HCT116 (cell line): ENCODE data around the gene SLC1A4. TPM values are rescaled to one million over a fixed set of nuclear protein-coding genes. Genes with fewer than 3 reads are reported as not detected.

Experiments
- ATAC-seq: fragments of 200-7000 bp; cut with Tn5 transposase; 2 replicates; pipeline ENCODE4 v1.9.1; 2020; ENCODE audit warnings: mild to moderate bottlenecking, moderate library complexity
- BruUV-seq: library from RNA; stranded (reverse); fragments of 400-500 nt; replicated peaks from 2 replicates; lab custom pipeline; 2021; lab: Mats Ljungman, UMichigan
- CTCF ChIA-PET: fragments of 300-600 bp; sonication (Branson Sonifier 250); formaldehyde crosslinking; loops from one replicate; lab custom pipeline; 2021; ENCODE audit warnings: antibody characterized with exemption; lab: Charles Lee
- POLR2A ChIA-PET: fragments of 300-600, 350-600 bp; sonication (Branson Sonifier 250); formaldehyde crosslinking; loops from one replicate; lab custom pipeline; 2021; ENCODE audit warnings: antibody characterized with exemption; lab: Charles Lee
- RAD21 ChIA-PET, 2 experiments: fragments of 300-600 bp; sonication (Branson Sonifier 250); formaldehyde crosslinking; loops; one replicate each; lab custom pipeline; 2023; ENCODE audit warnings: low total read pairs in 2 of 2; ENCODE audit not compliant: uncharacterized antibody in 2 of 2, unreplicated experiment in 2 of 2, low non-redundant PET in 1 of 2; lab: Charles Lee
- DNase-seq: peaks from one replicate; pipeline ENCODE4 v3.0.0-alpha.2; 2010; ENCODE audit warnings: low read depth, low spot score
- H2AFZ ChIP-seq: fragments of 200-600 bp; shearing (Covaris generic), sonication (generic); 2 replicates; pipeline ENCODE4 v1.6.1; 2017; ENCODE audit warnings: low read depth, mixed run types, mixed read lengths, antibody characterized with exemption, low read length; ENCODE audit not compliant: poor library complexity, severe bottlenecking
- H3K27ac ChIP-seq: 2 replicates; pipeline ENCODE4 v1.5.1; 2012; ENCODE audit warnings: low read depth, low read length
- H3K27me3 ChIP-seq: fragments of 200-600 bp; sonication (generic); 2 replicates; pipeline ENCODE4 v1.6.1; 2016; ENCODE audit warnings: mixed run types, low read length, mixed read lengths; ENCODE audit not compliant: insufficient read depth
- H3K36me3 ChIP-seq, 2 experiments: fragments of 200-500 bp in 1 of 2; fragments of 200-600 bp in 1 of 2; sonication (Bioruptor generic) in 1 of 2; sonication (generic) in 1 of 2; 2 replicates each; pipeline versions ENCODE4 v1.5.1 to v1.6.1; 2014 to 2016; ENCODE audit warnings: low read length in 2 of 2, inconsistent platforms in 1 of 2, mixed read lengths in 1 of 2, mixed run types in 1 of 2; ENCODE audit not compliant: insufficient read depth in 2 of 2, control insufficient read depth in 1 of 2
- H3K4me1 ChIP-seq, 2 experiments: fragments of 200-600 bp in 1 of 2; sonication (generic) in 1 of 2; 2 replicates each; pipeline versions ENCODE4 v1.5.1 to v1.6.1; 2012 to 2017; ENCODE audit warnings: low read length in 2 of 2, inconsistent platforms in 1 of 2, mild to moderate bottlenecking in 1 of 2, mixed read lengths in 1 of 2, mixed run types in 1 of 2, moderate library complexity in 1 of 2; ENCODE audit not compliant: insufficient read depth in 2 of 2, control insufficient read depth in 1 of 2
- H3K4me2 ChIP-seq: fragments of 200-600 bp; sonication (generic); 2 replicates; pipeline ENCODE4 v1.6.1; 2017; ENCODE audit warnings: mixed run types, low read length, mixed read lengths
- H3K4me3 ChIP-seq, 2 experiments: fragments of 200-600 bp in 1 of 2; sonication (generic) in 1 of 2; replicated peaks in 1 of 2; 2 replicates each; pipeline ENCODE4 v1.5.1; 2011 to 2016; ENCODE audit warnings: low read length in 2 of 2, control low read depth in 1 of 2, low read depth in 1 of 2, mild to moderate bottlenecking in 1 of 2, mixed read lengths in 1 of 2, mixed run types in 1 of 2
- H3K79me2 ChIP-seq: fragments of 200-600 bp; sonication (generic); 2 replicates; pipeline ENCODE4 v1.6.1; 2017; ENCODE audit warnings: mild to moderate bottlenecking, mixed run types, low read length, moderate library complexity, mixed read lengths; ENCODE audit not compliant: insufficient read depth
- H3K9ac ChIP-seq: fragments of 200-600 bp; sonication (generic); 2 replicates; pipeline ENCODE4 v1.6.1; 2016; ENCODE audit warnings: low read length, mixed read lengths
- H3K9me2 ChIP-seq: fragments of 200-600 bp; sonication (generic), shearing (Covaris generic); 2 replicates; pipeline ENCODE4 v1.6.1; 2017; ENCODE audit warnings: mixed run types, mild to moderate bottlenecking, moderate library complexity; ENCODE audit not compliant: insufficient read depth
- H3K9me3 ChIP-seq, 2 experiments: fragments of 200-500 bp in 1 of 2; fragments of 200-600 bp in 1 of 2; sonication (Bioruptor generic) in 1 of 2; sonication (generic) in 1 of 2; 2 replicates each; pipeline ENCODE4 v1.6.1; 2014 to 2017; ENCODE audit warnings: low read length in 2 of 2, mixed read lengths in 2 of 2, inconsistent platforms in 1 of 2, low read depth in 1 of 2, mild to moderate bottlenecking in 1 of 2, mixed run types in 1 of 2, moderate library complexity in 1 of 2; ENCODE audit not compliant: control insufficient read depth in 1 of 2, insufficient read depth in 1 of 2
- H4K20me1 ChIP-seq: fragments of 200-600 bp; sonication (generic), shearing (Covaris generic); 2 replicates; pipeline ENCODE4 v1.6.1; 2017; ENCODE audit warnings: mixed run types, mild to moderate bottlenecking, moderate library complexity; ENCODE audit not compliant: insufficient read depth
- CEBPB ChIP-seq: IDR thresholded peaks from 2 replicates; pipeline ENCODE4 v1.6.1; 2012; ENCODE audit warnings: low read depth
- EGR1 ChIP-seq: IDR thresholded peaks from 2 replicates; pipeline ENCODE4 v1.6.1; 2012; ENCODE audit warnings: low read depth
- ELF1 ChIP-seq: IDR thresholded peaks from 2 replicates; pipeline ENCODE4 v1.6.1; 2012; ENCODE audit warnings: low read depth, borderline replicate concordance
- EZH2 ChIP-seq: fragments of 200-600 bp; sonication (generic); IDR thresholded peaks from 2 replicates; pipeline ENCODE4 v1.6.1; 2017; ENCODE audit warnings: antibody characterized with exemption, mixed run types
- EZH2phosphoT487 ChIP-seq: fragments of 200-600 bp; IDR thresholded peaks from 2 replicates; pipeline ENCODE4 v1.6.1; 2018; ENCODE audit warnings: antibody characterized with exemption, borderline replicate concordance
- FOSL1 ChIP-seq: IDR thresholded peaks from 2 replicates; pipeline ENCODE4 v1.6.1; 2012; ENCODE audit warnings: low read depth
- POLR2A ChIP-seq: IDR thresholded peaks from 2 replicates; pipeline ENCODE4 v1.7.0; 2011; ENCODE audit warnings: borderline replicate concordance; ENCODE audit not compliant: insufficient read depth, insufficient read length; ENCODE audit errors: extremely low read depth
- POLR2AphosphoS5 ChIP-seq: IDR thresholded peaks from 2 replicates; pipeline ENCODE4 v1.6.1; 2011; ENCODE audit warnings: mild to moderate bottlenecking, low read depth, low read length, moderate library complexity
- RAD21 ChIP-seq: IDR thresholded peaks from 2 replicates; pipeline ENCODE4 v1.6.1; 2012; ENCODE audit warnings: low read depth, mild to moderate bottlenecking
- SP1 ChIP-seq: IDR thresholded peaks from 2 replicates; pipeline ENCODE4 v1.6.1; 2012; ENCODE audit warnings: low read depth
- ZBTB33 ChIP-seq: IDR thresholded peaks from 2 replicates; pipeline ENCODE4 v1.6.1; 2011; ENCODE audit warnings: mild to moderate bottlenecking, low read length, moderate library complexity; ENCODE audit not compliant: insufficient replicate concordance; ENCODE audit errors: extremely low read depth
- ZFX ChIP-seq: fragments of 450-650 bp; IDR thresholded peaks from 2 replicates; pipeline ENCODE4 v1.6.1; 2017
- ZNF274 ChIP-seq: fragments of 200-500 bp; sonication (Bioruptor generic); IDR thresholded peaks from 2 replicates; pipeline ENCODE4 v1.6.1; 2014; ENCODE audit warnings: mild to moderate bottlenecking, low read depth, low read length, inconsistent platforms
- intact Hi-C: fragments of 100-400 bp; cut with micrococcal nuclease; formaldehyde crosslinking; loops from 2 replicates; pipeline ENCODE4 v1.10.0; 2022
- total RNA-seq: library from RNA; stranded (reverse); gene quantifications from one replicate; pipeline ENCODE4 v1.2.1, GENCODE V29; 2021; ENCODE audit not compliant: unreplicated experiment
- TF ChIP-seq, protein P1 (sequence below): IDR thresholded peaks from 2 replicates; pipeline ENCODE4 v1.6.1; 2012; ENCODE audit warnings: low read depth
- TF ChIP-seq, protein P2 (sequence below), 3 experiments: fragments of 200-600 bp in 1 of 3; sonication (generic) in 1 of 3; IDR thresholded peaks in 2 of 3; conservative IDR thresholded peaks in 1 of 3; 2 replicates each; pipeline ENCODE4 v1.5.1; 2012 to 2017; ENCODE audit warnings: low read depth in 2 of 3, low read length in 2 of 3, antibody characterized with exemption in 1 of 3, borderline replicate concordance in 1 of 3, control low read depth in 1 of 3, mild to moderate bottlenecking in 1 of 3, mixed read lengths in 1 of 3, mixed run types in 1 of 3, moderate library complexity in 1 of 3; ENCODE audit not compliant: insufficient read depth in 1 of 3

The SLC1A4 gene
- total RNA-seq, 1 experiment from 2014 or later: 9.2 TPM

DNA sequence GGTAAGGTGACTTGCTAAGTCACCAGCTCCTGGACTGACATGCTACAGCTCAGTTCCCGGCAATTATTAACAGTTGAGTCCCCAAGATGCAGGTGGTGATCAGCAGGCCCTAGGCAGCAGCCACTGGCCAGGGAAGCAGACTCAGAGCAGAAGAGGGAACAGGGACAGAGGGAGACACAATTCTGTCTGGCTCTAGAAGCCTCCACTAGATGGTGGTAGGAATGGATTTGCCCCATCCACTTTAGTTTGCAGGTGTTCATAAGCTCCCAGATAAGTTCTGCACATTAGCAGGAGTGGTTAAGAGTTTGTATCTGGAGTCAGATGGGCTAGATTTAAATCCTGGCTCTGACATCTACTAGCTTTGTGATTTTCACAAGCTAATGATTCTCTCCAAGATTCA lies 25.5 kb upstream of the SLC1A4 start:
- peak; percentile 14; the same call in 1 of the 2 replicates for TF ChIP-seq RAD21
- TF ChIP-seq ZBTB33: no peak
- ChIA-PET RAD21 (no interaction called here), POLR2A (no interaction called here), CTCF (no interaction called here)
- DNase-seq (no peak), ATAC-seq (no peak)
- Histone ChIP-seq H3K79me2 (no peaks in the 10 kb centered on the region), H3K9me2 (no peaks in the 10 kb centered on the region), H3K36me3 (no peaks in the 10 kb centered on the region), H3K27me3 (no peaks in the 10 kb centered on the region), H3K4me1 (no peaks in the 10 kb centered on the region), H2AFZ (no peak overlapping the region), H3K4me2 (no peak overlapping the region), H3K9ac (no peak overlapping the region), H4K20me1 (no peaks in the 10 kb centered on the region), H3K27ac (no peak overlapping the region), H3K9me3 (no peaks in the 10 kb centered on the region), H3K4me3 (no peak overlapping the region)
- intact Hi-C loops: no loop called here
- no TSS peak for BruUV-seq

GRCh38 chr2:64966017-64966416 lies 23.2 kb upstream of the SLC1A4 start:
- BruUV-seq: no TSS peak
- ChIA-PET CTCF (no interaction called here), RAD21 (no interaction called here)
- TF ChIP-seq ZFX (no peak), EGR1 (no peak), EZH2 (no peak), CEBPB (no peak), EZH2phosphoT487 (no peak), RAD21 (no peak), SP1 (no peak), ZNF274 (no peak), POLR2A (no peak), POLR2AphosphoS5 (no peak), FOSL1 (no peak), ELF1 (no peak)
- TF ChIP-seq, protein P1, sequence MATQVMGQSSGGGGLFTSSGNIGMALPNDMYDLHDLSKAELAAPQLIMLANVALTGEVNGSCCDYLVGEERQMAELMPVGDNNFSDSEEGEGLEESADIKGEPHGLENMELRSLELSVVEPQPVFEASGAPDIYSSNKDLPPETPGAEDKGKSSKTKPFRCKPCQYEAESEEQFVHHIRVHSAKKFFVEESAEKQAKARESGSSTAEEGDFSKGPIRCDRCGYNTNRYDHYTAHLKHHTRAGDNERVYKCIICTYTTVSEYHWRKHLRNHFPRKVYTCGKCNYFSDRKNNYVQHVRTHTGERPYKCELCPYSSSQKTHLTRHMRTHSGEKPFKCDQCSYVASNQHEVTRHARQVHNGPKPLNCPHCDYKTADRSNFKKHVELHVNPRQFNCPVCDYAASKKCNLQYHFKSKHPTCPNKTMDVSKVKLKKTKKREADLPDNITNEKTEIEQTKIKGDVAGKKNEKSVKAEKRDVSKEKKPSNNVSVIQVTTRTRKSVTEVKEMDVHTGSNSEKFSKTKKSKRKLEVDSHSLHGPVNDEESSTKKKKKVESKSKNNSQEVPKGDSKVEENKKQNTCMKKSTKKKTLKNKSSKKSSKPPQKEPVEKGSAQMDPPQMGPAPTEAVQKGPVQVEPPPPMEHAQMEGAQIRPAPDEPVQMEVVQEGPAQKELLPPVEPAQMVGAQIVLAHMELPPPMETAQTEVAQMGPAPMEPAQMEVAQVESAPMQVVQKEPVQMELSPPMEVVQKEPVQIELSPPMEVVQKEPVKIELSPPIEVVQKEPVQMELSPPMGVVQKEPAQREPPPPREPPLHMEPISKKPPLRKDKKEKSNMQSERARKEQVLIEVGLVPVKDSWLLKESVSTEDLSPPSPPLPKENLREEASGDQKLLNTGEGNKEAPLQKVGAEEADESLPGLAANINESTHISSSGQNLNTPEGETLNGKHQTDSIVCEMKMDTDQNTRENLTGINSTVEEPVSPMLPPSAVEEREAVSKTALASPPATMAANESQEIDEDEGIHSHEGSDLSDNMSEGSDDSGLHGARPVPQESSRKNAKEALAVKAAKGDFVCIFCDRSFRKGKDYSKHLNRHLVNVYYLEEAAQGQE: no peak
- TF ChIP-seq, protein P2, sequence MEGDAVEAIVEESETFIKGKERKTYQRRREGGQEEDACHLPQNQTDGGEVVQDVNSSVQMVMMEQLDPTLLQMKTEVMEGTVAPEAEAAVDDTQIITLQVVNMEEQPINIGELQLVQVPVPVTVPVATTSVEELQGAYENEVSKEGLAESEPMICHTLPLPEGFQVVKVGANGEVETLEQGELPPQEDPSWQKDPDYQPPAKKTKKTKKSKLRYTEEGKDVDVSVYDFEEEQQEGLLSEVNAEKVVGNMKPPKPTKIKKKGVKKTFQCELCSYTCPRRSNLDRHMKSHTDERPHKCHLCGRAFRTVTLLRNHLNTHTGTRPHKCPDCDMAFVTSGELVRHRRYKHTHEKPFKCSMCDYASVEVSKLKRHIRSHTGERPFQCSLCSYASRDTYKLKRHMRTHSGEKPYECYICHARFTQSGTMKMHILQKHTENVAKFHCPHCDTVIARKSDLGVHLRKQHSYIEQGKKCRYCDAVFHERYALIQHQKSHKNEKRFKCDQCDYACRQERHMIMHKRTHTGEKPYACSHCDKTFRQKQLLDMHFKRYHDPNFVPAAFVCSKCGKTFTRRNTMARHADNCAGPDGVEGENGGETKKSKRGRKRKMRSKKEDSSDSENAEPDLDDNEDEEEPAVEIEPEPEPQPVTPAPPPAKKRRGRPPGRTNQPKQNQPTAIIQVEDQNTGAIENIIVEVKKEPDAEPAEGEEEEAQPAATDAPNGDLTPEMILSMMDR (IDR thresholded peaks at IDR 0.05 in 2 of 3, conservative IDR thresholded peaks at IDR 0.05 in 1 of 3; ENCODE audit: borderline replicate concordance in 1 of 3, insufficient read depth in 1 of 3, low read depth in 2 of 3, low read length in 2 of 3): no peak

More at GRCh38 chr2:64966017-64966416, 23.2 kb upstream of the SLC1A4 start:
- Histone ChIP-seq H3K79me2 (no peaks in the 10 kb centered on the region), H3K9me3 (no peaks in the 10 kb centered on the region), H3K4me3 (no peak overlapping the region), H2AFZ (no peak overlapping the region), H3K4me1 (no peaks in the 10 kb centered on the region), H3K9me2 (no peaks in the 10 kb centered on the region), H3K9ac (no peak overlapping the region), H4K20me1 (no peaks in the 10 kb centered on the region), H3K4me2 (no peak overlapping the region), H3K36me3 (no peaks in the 10 kb centered on the region), H3K27ac (no peak overlapping the region), H3K27me3 (no peaks in the 10 kb centered on the region)
- POLR2A ChIA-PET: no interaction called here
- intact Hi-C loops: no loop called here
- DNase-seq (no peak), ATAC-seq (no peak)
